Ishikawa (cell line): ENCODE measurements around the gene CBFA2T2.

Experiments
- CEBPB ChIP-seq: IDR thresholded peaks from 2 replicates; pipeline ENCODE4 v1.6.1; 2012
- CREB1 ChIP-seq: IDR thresholded peaks from 2 replicates; pipeline ENCODE4 v1.6.1; 2012; ENCODE audit warnings: low read depth
- EGR1 ChIP-seq: IDR thresholded peaks from 2 replicates; pipeline ENCODE4 v1.6.1; 2012
- EP300 ChIP-seq: IDR thresholded peaks from 2 replicates; pipeline ENCODE4 v1.6.1; 2012; ENCODE audit warnings: borderline replicate concordance
- FOXM1 ChIP-seq: IDR thresholded peaks from 2 replicates; pipeline ENCODE4 v1.6.1; 2012; ENCODE audit warnings: low read depth, borderline replicate concordance
- MAX ChIP-seq: IDR thresholded peaks from 2 replicates; pipeline ENCODE4 v1.6.1; 2012
- NFIC ChIP-seq: IDR thresholded peaks from 2 replicates; pipeline ENCODE4 v1.6.1; 2012
- RAD21 ChIP-seq: IDR thresholded peaks from 2 replicates; pipeline ENCODE4 v1.6.1; 2012; ENCODE audit warnings: low read depth
- TAF1 ChIP-seq: IDR thresholded peaks from 2 replicates; pipeline ENCODE4 v1.6.1; 2012; ENCODE audit warnings: low read depth, mild to moderate bottlenecking
- TEAD4 ChIP-seq: IDR thresholded peaks from 2 replicates; pipeline ENCODE4 v1.6.1; 2012
- USF1 ChIP-seq: IDR thresholded peaks from 2 replicates; pipeline ENCODE4 v1.6.1; 2012
- YY1 ChIP-seq: IDR thresholded peaks from 2 replicates; pipeline ENCODE4 v1.6.1; 2012; ENCODE audit warnings: low read depth
- TF ChIP-seq, protein P1 (sequence below): IDR thresholded peaks from 2 replicates; pipeline ENCODE4 v1.6.1; 2012; ENCODE audit warnings: low read depth, mild to moderate bottlenecking

DNA sequence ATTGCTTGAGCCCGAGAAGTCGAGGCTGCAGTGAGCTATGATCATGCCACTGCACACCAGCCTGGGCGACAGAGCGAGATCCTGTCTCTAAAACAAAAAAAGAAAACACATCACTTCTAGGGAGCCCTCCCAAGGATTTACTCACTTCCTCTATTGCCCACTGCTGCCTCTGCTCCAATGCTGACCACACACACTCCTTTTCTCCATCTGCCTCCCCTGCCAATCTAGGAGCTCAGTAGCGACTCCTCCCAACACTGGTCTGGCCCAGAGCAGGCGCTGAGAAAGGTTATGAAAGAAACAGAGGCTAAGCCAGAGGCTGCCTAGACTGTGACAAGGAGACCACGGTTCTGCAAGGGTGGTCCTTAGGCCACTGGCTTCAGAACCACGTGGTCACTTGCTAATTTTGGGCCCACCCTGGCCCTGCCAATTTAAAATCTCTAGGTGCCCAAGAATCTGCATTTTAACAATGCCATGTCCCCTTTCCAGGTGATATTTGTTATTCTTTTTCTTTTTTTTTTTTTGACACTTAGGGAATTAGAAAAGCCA, 197.5 kb downstream of the CBFA2T2 start:
- TF ChIP-seq TEAD4 (no peak), YY1 (no peak), RAD21 (no peak), MAX (no peak), FOXM1 (no peak), CEBPB (no peak), EP300 (no peak), NFIC (no peak), CREB1 (no peak), EGR1 (no peak), USF1 (no peak), TAF1 (no peak)
- TF ChIP-seq, protein P1, sequence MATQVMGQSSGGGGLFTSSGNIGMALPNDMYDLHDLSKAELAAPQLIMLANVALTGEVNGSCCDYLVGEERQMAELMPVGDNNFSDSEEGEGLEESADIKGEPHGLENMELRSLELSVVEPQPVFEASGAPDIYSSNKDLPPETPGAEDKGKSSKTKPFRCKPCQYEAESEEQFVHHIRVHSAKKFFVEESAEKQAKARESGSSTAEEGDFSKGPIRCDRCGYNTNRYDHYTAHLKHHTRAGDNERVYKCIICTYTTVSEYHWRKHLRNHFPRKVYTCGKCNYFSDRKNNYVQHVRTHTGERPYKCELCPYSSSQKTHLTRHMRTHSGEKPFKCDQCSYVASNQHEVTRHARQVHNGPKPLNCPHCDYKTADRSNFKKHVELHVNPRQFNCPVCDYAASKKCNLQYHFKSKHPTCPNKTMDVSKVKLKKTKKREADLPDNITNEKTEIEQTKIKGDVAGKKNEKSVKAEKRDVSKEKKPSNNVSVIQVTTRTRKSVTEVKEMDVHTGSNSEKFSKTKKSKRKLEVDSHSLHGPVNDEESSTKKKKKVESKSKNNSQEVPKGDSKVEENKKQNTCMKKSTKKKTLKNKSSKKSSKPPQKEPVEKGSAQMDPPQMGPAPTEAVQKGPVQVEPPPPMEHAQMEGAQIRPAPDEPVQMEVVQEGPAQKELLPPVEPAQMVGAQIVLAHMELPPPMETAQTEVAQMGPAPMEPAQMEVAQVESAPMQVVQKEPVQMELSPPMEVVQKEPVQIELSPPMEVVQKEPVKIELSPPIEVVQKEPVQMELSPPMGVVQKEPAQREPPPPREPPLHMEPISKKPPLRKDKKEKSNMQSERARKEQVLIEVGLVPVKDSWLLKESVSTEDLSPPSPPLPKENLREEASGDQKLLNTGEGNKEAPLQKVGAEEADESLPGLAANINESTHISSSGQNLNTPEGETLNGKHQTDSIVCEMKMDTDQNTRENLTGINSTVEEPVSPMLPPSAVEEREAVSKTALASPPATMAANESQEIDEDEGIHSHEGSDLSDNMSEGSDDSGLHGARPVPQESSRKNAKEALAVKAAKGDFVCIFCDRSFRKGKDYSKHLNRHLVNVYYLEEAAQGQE = no peak
